Gastroesophageal sphincter (tissue), 4 donors: ENCODE data around the gene RRAS. TPM values are rescaled to one million over a fixed set of nuclear protein-coding genes. Genes with fewer than 3 reads are reported as not detected.

Experiments
- ATAC-seq: fragments of 150-250 bp; one replicate; pipeline ENCODE4 v1.9.1; 2016; ENCODE audit warnings: mild to moderate bottlenecking, moderate library complexity
- H3K27ac ChIP-seq, 4 donors: fragments of 200-600 bp; sonication (generic) in 3 of 4; 1 replicate in 3 of 4; 2 replicates in 1 of 4; pipeline ENCODE4 v1.5.1; 2016 to 2019
- H3K27me3 ChIP-seq: fragments of 200-600 bp; sonication (generic); one replicate; pipeline ENCODE4 v1.5.1; 2019
- H3K36me3 ChIP-seq, 2 donors: fragments of 200-600 bp; sonication (generic); one replicate each; pipeline ENCODE4 v1.5.1; 2019; ENCODE audit warnings: control low read depth in 1 of 2
- H3K4me1 ChIP-seq, 3 donors: fragments of 200-600 bp; sonication (generic); 1 replicate in 2 of 3; 2 replicates in 1 of 3; pipeline ENCODE4 v1.5.1; 2016 to 2019; ENCODE audit warnings: control low read depth in 2 of 3
- H3K4me3 ChIP-seq, 2 donors: fragments of 200-600 bp; sonication (generic); one replicate each; pipeline ENCODE4 v1.5.1; 2019; ENCODE audit warnings: mild to moderate bottlenecking in 1 of 2, moderate library complexity in 1 of 2
- H3K9me3 ChIP-seq, 3 donors: fragments of 200-600 bp; sonication (generic); one replicate each; pipeline ENCODE4 v1.5.1; 2017 to 2019; ENCODE audit warnings: control low read depth in 2 of 3
- CTCF ChIP-seq, 4 experiments: fragments of 200-600 bp in 2 of 4; fragments of 450-650 bp in 2 of 4; sonication (generic) in 1 of 4; IDR thresholded peaks; one replicate each; pipeline ENCODE4 v1.5.1; 2017 to 2019; ENCODE audit warnings: antibody characterized with exemption in 4 of 4, mild to moderate bottlenecking in 2 of 4, moderate library complexity in 2 of 4
- EP300 ChIP-seq: sonication (generic); formaldehyde crosslinking; IDR thresholded peaks from one replicate; pipeline ENCODE4 v1.6.1; 2017; ENCODE audit warnings: antibody characterized with exemption, mild to moderate bottlenecking
- POLR2A ChIP-seq, 2 donors: fragments of 450-650 bp; IDR thresholded peaks; one replicate each; pipeline ENCODE4 v1.6.1; 2017; ENCODE audit warnings: antibody characterized with exemption in 2 of 2, mild to moderate bottlenecking in 2 of 2, moderate library complexity in 1 of 2
- POLR2AphosphoS5 ChIP-seq: sonication (generic); formaldehyde crosslinking; IDR thresholded peaks from one replicate; pipeline ENCODE4 v1.6.1; 2017; ENCODE audit warnings: antibody characterized with exemption
- WGBS, 2 donors: methylation state at CpG; one replicate each; pipeline ENCODE4 v1.1.5; 2018; ENCODE audit warnings: low coverage in 1 of 2; 5-methylcytosine and 5-hydroxymethylcytosine counted together
- total RNA-seq, 4 donors: library from RNA; depleted of rRNA; stranded (reverse); fragments of >200 nt; gene quantifications; one replicate each; pipeline ENCODE4 v1.1.0, GENCODE V29; 2016

RRAS gene
- total RNA-seq, 4 donors from 2014 or later: 100 to 162 (median 136) TPM

DNA sequence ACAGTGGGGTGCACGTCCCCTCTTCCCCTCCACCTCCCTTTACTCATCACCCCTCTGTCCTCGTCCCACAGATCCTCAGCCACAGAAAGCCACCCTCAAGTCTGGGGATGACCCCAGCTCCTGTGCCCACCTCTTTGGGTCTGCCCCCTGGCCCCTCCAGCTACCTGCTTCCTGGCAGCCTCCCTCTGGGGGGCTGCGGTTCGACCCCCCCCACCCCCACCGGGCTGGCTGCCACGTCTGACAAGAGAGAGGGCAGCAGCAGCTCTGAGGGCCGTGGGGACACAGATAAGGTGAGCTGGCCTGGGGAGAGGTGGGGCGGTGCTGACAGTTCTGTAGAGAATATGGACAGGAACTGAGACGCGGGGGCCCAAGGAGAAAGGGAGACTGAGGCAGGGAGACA is 14.6 kb upstream of the RRAS start:
- H3K4me1 ChIP-seq: no peaks in the 10 kb centered on the region
- peaks cover 0 to 100% of the 10 kb centered on the region in 2 donors for H3K36me3 ChIP-seq
- H3K4me3 ChIP-seq: no peak overlapping the region
- no peaks in the 10 kb centered on the region for H3K9me3 ChIP-seq
- TF ChIP-seq CTCF (IDR thresholded peaks at IDR 0.05): no peak
- TF ChIP-seq EP300: no peak
- no peak for TF ChIP-seq POLR2AphosphoS5
- no peak for TF ChIP-seq POLR2A (IDR thresholded peaks at IDR 0.05)
- no peak overlapping the region for H3K27ac ChIP-seq
- ATAC-seq: no peak
- 94% methylated on average over 2 of the region's 10 CpGs; no CpG with 5 or more reads in 1 of the 2 donors for WGBS, 2 donors
- H3K27me3 ChIP-seq: no peaks in the 10 kb centered on the region

- no peak for ATAC-seq
- Histone ChIP-seq H3K27ac (no peak overlapping the region), H3K36me3 (peaks cover 0 to 100% of the 10 kb centered on the region in 2 donors), H3K4me3 (no peak overlapping the region), H3K27me3 (no peaks in the 10 kb centered on the region), H3K4me1 (no peaks in the 10 kb centered on the region), H3K9me3 (no peaks in the 10 kb centered on the region)
- no CpG with 5 or more reads among the region's 13 CpGs for WGBS, 2 donors
- TF ChIP-seq EP300: no peak
- no peak for TF ChIP-seq POLR2AphosphoS5
- TF ChIP-seq POLR2A (IDR thresholded peaks at IDR 0.05): no peak
- no peak for TF ChIP-seq CTCF (IDR thresholded peaks at IDR 0.05)
Observed at GRCh38 chr19:49653466-49653806, 13.5 kb upstream of the RRAS start.

DNA sequence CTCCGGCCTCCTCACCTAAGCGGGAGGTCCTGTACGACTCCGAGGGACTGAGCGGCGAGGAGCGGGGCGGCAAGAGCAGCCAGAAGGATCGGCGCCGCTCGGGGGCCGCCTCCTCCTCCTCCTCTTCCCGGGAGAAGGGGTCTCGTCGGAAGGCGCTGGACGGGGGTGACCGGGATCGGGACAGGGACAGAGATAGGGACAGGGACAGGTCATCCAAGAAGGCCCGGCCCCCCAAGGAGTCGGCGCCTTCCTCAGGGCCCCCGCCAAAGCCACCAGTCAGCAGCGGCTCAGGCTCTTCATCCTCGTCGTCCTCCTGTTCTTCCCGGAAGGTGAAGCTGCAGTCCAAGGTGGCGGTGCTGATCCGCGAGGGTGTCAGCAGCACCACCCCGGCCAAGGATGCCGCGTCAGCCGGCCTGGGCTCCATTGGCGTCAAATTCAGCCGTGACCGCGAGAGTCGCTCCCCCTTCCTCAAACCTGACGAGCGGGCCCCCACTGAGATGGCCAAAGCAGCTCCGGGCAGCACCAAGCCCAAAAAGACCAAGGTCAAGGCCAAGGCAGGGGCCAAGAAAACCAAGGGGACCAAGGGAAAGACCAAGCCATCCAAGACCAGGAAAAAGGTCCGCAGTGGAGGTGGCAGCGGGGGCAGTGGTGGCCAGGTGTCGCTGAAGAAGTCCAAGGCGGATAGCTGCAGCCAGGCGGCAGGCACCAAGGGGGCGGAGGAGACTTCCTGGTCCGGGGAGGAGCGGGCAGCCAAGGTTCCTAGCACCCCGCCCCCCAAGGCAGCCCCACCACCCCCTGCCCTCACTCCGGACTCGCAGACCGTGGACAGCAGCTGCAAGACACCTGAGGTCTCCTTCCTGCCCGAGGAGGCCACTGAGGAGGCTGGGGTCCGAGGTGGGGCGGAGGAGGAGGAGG is 12.9 kb upstream of the RRAS start:
- no peaks in the 10 kb centered on the region for H3K9me3 ChIP-seq
- 75 to 93% methylated on average over 3 to 5 of the region's 58 CpGs for WGBS, 2 donors
- no peak for ATAC-seq
- no peak for TF ChIP-seq CTCF (IDR thresholded peaks at IDR 0.05)
- no peak for TF ChIP-seq POLR2AphosphoS5
- no peak for TF ChIP-seq POLR2A (IDR thresholded peaks at IDR 0.05)
- TF ChIP-seq EP300: no peak
- no peak overlapping the region for H3K4me3 ChIP-seq
- no peaks in the 10 kb centered on the region for H3K27me3 ChIP-seq
- peaks cover 0 to 100% of the 10 kb centered on the region in 2 donors for H3K36me3 ChIP-seq
- H3K27ac ChIP-seq: no peak overlapping the region
- no peaks in the 10 kb centered on the region for H3K4me1 ChIP-seq

DNA sequence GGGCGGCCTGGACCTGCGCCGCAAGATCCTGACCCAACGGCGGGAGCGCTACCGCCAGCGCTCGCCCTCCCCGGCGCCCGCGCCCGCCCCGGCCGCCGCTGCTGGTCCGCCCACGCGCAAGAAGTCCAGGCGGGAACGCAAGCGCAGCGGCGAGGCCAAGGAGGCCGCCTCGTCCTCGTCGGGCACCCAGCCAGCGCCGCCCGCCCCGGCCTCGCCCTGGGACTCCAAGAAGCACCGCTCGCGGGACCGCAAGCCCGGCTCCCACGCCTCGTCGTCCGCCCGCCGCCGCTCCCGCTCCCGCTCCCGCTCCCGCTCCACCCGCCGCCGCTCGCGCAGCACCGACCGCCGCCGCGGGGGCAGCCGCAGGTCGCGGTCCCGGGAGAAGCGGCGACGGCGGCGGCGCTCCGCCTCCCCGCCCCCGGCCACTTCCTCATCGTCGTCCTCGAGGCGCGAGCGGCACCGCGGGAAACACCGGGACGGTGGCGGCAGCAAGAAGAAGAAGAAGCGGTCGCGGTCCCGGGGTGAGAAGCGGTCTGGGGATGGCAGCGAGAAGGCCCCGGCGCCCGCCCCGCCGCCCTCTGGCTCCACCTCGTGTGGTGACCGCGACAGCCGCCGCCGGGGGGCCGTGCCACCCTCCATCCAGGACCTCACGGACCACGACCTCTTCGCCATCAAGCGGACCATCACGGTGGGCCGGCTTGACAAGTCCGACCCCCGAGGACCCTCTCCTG is 12.0 kb upstream of the RRAS start:
- Histone ChIP-seq H3K9me3 (no peaks in the 10 kb centered on the region), H3K27me3 (no peaks in the 10 kb centered on the region), H3K36me3 (peaks cover 0 to 100% of the 10 kb centered on the region in 2 donors), H3K27ac (no peak overlapping the region), H3K4me3 (no peak overlapping the region), H3K4me1 (no peaks in the 10 kb centered on the region)
- TF ChIP-seq EP300: no peak
- TF ChIP-seq POLR2AphosphoS5: no peak
- no peak for TF ChIP-seq CTCF (IDR thresholded peaks at IDR 0.05)
- no peak for TF ChIP-seq POLR2A (IDR thresholded peaks at IDR 0.05)
- WGBS, 2 donors: 90% methylated on average over 10 of the region's 110 CpGs; no CpG with 5 or more reads in 1 of the 2 donors
- no peak for ATAC-seq
